Measurements from ENCODE around the gene FOXA1.

FOXA1 gene

GRCh38 chr14:37602605-37603453 is 7.8 kb upstream of the FOXA1 start:
- DNase-seq (ENCODE audit: low read depth) = no peak

GRCh38 chr14:37601865-37602264 is 6.8 kb upstream of the FOXA1 start:
- DNase-seq (ENCODE audit: low read depth) = no peak

- no peak for DNase-seq (ENCODE audit: low read depth)
Measured at GRCh38 chr14:37600880-37601741, 6.1 kb upstream of the FOXA1 start.

DNA sequence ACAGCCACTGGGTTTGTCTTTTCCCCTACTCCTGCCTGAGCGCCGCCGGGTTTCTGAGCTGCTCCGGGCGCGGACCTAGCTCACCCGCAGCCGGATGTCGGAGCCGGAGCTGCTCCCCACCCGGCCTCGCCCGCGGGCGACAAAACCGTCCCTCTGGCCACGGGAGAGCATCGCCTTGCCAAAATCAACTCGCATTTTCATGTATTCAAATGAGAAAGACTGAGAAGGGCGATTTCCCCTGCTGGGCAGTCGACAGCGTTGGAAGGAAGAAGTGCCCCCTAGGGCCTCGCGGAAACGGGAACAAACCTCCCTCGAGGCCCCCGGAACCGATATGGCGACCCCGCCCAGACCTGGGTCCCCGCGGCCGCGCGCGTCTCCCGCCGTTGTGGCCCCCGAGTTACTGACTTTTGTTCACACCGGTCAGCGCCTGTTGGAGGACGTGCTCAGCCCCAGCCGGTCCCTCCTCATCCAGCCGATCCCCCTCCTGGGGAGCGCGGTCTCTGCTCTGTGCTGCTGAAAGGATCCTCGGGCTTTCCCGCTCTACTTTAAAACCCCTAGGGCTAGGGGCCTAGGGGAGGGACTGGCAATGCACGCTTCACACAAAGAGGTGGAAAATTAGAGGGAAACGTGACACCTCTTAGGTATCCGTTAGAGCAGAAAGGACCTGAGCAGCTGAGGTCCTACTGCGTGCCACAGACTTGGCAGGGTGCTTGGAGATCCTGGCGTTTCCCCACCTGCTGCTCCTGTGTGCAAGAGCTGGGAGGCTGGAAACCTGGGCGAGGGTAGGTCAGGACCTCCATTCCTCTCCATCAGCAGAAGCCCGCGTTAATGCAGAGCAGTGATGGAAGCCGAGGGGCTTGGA is 4.7 kb upstream of the FOXA1 start:
- no peak for DNase-seq (ENCODE audit: low read depth)

GRCh38 chr14:37598747-37599506 is 3.9 kb upstream of the FOXA1 start:
- DNase-seq (ENCODE audit: low read depth) = no peak

DNA sequence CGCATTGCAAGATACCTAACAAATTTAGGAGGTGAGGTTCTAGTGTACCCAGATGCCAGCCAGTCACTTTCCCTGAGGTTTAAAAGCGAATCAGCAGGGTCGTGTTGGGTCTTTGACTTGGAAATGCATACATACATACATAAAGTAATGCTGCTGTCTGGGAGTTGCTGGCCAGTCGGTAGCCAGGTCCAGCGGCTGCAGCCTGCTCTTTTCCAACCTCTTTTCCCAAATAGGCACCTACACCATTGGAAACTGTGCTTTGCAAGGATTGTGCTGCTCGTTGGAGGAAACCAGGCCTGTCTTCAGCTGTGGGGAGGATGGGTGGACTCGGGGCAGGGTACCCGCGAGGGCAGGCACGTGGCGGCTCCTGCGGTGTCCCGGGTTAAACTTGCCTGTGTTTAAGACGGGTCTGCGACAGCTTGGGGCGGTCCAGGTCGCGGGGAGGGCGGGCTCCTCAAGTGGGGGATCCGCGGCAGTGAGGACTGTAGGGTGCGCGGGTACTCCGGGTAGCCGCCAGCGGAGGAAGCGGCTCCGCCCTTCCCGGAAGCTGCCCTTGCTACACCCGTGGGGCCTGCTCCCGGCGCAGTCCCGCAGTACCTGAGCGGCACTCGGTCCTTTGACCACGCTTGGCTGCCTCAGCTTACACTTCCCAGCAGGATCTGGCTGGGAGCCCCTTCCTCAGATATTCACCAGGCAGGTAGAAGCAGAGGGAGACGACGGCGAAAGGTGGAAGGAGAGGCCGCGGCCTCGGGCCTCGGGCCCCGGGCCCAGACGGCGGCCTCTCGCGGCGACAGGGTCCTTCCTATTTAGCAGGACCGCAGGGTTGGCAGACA is 3.1 kb upstream of the FOXA1 start:
- DNase-seq (ENCODE audit: low read depth) = no peak

DNA sequence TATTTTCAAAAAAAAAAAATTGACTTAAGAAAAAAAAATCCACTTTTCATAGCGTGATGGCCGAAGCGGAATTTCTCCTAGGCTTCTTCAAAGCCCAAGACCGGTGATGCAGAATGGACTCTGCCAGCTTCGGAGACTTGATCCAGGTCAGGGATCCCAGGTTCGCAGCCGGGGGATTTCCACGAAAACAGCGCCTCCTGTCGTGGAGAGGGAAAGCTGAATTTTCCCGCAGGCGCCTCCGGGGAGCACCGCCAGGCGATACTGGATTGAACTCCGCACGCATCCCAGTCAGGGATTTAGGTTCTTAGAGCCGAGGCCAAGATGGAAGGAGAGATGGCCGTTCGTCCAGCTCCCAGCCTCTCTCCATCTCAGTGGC is 2.5 kb upstream of the FOXA1 start:
- no peak for DNase-seq (ENCODE audit: low read depth)

- no peak for DNase-seq (ENCODE audit: low read depth)
Measured at GRCh38 chr14:37596790-37597472, 1.9 kb upstream of the FOXA1 start.

GRCh38 chr14:37595809-37596621 is 966 bp upstream of the FOXA1 start:
- peak; percentile 69 for DNase-seq (ENCODE audit: low read depth)

GRCh38 chr14:37594238-37594970 is 645 bp downstream of the FOXA1 start:
- no peak for DNase-seq (ENCODE audit: low read depth)

- DNase-seq (ENCODE audit: low read depth) = no peak
Measured at GRCh38 chr14:37593511-37594237, 1.4 kb downstream of the FOXA1 start.

- DNase-seq (ENCODE audit: low read depth) = no peak
Measured at GRCh38 chr14:37592482-37593408, 2.3 kb downstream of the FOXA1 start.

GRCh38 chr14:37591941-37592481 is 3.0 kb downstream of the FOXA1 start:
- DNase-seq (ENCODE audit: low read depth) = no peak

GRCh38 chr14:37591311-37591940 is 3.6 kb downstream of the FOXA1 start:
- no peak for DNase-seq (ENCODE audit: low read depth)

GRCh38 chr14:37590428-37591139 is 4.5 kb downstream of the FOXA1 start:
- DNase-seq (ENCODE audit: low read depth) = no peak

Data from stimulated activated CD4-positive, alpha-beta T cell treated with anti-CD3 and anti-CD28 coated beads, Interleukin-2, amount 100 ng/mL, for 4 hours (primary cell).